Measurements from ENCODE around the gene OR14C36. TPM values are rescaled to one million over a fixed set of nuclear protein-coding genes. Genes with fewer than 3 reads are reported as not detected.

The OR14C36 gene
- total and polyA plus RNA-seq, 8 donors: not detected

DNA sequence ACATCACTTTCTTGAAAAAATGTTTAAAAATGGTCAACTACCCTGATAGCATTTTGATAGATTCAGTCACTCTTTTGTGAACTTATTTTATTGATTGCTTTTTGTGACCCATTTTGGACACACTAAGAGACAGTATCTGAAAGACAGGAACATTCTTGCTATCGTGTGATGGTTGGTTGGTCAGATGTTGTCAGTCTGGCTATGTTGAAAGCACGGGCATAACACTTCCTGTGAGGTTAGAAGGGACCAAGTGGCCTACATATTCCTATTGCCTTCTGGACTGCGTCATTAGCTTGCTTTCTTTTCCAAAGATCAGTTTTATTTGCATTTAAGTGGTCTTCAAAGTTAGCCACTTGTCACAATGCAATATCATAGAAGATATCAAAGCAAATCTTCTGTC, 28.3 kb downstream of the OR14C36 start:
- TF ChIP-seq POLR2AphosphoS5 (IDR thresholded peaks at IDR 0.05): no peak
- WGBS, 5 donors: 48 to 66% (median 60%) methylated on average over 3 of the region's 3 CpGs

DNA sequence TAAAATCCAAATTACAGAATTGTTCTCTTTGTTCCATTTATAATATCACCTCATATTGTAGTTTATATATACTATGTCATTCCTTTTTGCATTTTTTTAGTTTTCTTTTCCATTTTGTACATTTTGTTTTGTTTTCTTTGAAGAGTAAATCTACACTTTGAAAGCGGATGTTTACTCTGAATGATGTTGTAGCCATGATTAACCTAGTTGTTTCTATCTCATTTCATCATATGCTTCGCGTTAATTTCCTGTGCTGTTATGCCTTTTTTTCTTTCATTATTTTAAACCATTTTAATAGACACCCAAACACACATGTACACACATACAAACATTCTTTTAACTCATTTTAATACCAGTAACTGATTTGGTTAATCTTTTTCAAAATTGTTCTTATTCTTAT, 32.3 kb downstream of the OR14C36 start:
- H3K4me1 ChIP-seq: no peaks in the 10 kb centered on the region
- TF ChIP-seq POLR2AphosphoS5 (IDR thresholded peaks at IDR 0.05) (no peak), POLR2A (IDR thresholded peaks at IDR 0.05) (no peak), EP300 (IDR thresholded peaks at IDR 0.05) (no peak)
- TF ChIP-seq, protein P1, sequence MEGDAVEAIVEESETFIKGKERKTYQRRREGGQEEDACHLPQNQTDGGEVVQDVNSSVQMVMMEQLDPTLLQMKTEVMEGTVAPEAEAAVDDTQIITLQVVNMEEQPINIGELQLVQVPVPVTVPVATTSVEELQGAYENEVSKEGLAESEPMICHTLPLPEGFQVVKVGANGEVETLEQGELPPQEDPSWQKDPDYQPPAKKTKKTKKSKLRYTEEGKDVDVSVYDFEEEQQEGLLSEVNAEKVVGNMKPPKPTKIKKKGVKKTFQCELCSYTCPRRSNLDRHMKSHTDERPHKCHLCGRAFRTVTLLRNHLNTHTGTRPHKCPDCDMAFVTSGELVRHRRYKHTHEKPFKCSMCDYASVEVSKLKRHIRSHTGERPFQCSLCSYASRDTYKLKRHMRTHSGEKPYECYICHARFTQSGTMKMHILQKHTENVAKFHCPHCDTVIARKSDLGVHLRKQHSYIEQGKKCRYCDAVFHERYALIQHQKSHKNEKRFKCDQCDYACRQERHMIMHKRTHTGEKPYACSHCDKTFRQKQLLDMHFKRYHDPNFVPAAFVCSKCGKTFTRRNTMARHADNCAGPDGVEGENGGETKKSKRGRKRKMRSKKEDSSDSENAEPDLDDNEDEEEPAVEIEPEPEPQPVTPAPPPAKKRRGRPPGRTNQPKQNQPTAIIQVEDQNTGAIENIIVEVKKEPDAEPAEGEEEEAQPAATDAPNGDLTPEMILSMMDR (IDR thresholded peaks at IDR 0.05): no peak
- intact Hi-C loops (cut with DNase I; ENCODE audit: low total_unique reads): no loop called here
- H3K27ac ChIP-seq: no peak overlapping the region
- no peaks in the 10 kb centered on the region for H3K36me3 ChIP-seq
- WGBS, 5 donors: 83 to 88% (median 87%) methylated on average over 3 of the region's 3 CpGs
- H3K4me3 ChIP-seq: no peak overlapping the region
- H3K9me3 ChIP-seq: no peaks in the 10 kb centered on the region
- no peak for DNase-seq
- H3K27me3 ChIP-seq: no peaks in the 10 kb centered on the region

More for the DNA sequence above, 28.3 kb downstream of the OR14C36 start:
- intact Hi-C loops (cut with DNase I; ENCODE audit: low total_unique reads): no loop called here
- H3K36me3 ChIP-seq: no peaks in the 10 kb centered on the region
- H3K9me3 ChIP-seq: peaks cover 0 to 4% (median 0%) of the 10 kb centered on the region in 4 donors
- H3K27me3 ChIP-seq: no peaks in the 10 kb centered on the region
- H3K27ac ChIP-seq: no peak overlapping the region
- H3K4me1 ChIP-seq: no peaks in the 10 kb centered on the region
- no peak overlapping the region for H3K4me3 ChIP-seq
- no peak for DNase-seq

DNA sequence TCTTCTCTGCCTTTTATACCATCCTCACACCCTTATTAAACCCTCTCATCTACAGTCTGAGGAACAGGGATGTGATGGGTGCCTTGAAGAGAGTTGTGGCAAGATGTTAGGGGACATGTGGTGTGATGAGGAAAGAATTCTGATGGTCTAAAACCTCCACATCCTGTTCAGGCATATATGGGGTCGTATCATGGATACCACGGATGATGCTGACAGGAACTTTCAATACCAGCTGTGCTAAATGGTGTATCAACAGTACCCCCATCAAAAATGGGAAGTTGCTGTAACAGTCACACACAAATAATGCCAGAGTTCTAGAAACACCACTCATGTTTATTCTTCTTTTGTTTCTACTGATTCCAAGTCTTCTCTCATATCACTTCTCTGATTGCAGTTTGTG, 39.9 kb downstream of the OR14C36 start:
- H3K9me3 ChIP-seq: no peaks in the 10 kb centered on the region
- no peaks in the 10 kb centered on the region for H3K4me1 ChIP-seq
- no peak overlapping the region for H3K27ac ChIP-seq
- no peaks in the 10 kb centered on the region for H3K36me3 ChIP-seq
- TF ChIP-seq, protein P1 (IDR thresholded peaks at IDR 0.05): no peak
- TF ChIP-seq POLR2AphosphoS5 (IDR thresholded peaks at IDR 0.05) (no peak), EP300 (IDR thresholded peaks at IDR 0.05) (no peak), POLR2A (IDR thresholded peaks at IDR 0.05) (no peak)
- H3K4me3 ChIP-seq: no peak overlapping the region
- WGBS, 5 donors: 53 to 71% (median 58%) methylated on average over 2 of the region's 2 CpGs
- DNase-seq: no peak
- H3K27me3 ChIP-seq: no peaks in the 10 kb centered on the region
- intact Hi-C loops (cut with DNase I; ENCODE audit: low total_unique reads): no loop called here

- intact Hi-C loops (cut with DNase I; ENCODE audit: low total_unique reads): no loop called here
- no peak for DNase-seq
These were observed 44.5 kb downstream of the OR14C36 start for GRCh38 chr1:248393050-248393449.

More at GRCh38 chr1:248393050-248393449, 44.5 kb downstream of the OR14C36 start:
- Histone ChIP-seq H3K9me3 (peaks cover 0 to 3% (median 0%) of the 10 kb centered on the region in 4 donors), H3K4me3 (no peak overlapping the region), H3K27me3 (no peaks in the 10 kb centered on the region), H3K4me1 (no peaks in the 10 kb centered on the region), H3K36me3 (no peaks in the 10 kb centered on the region), H3K27ac (no peak overlapping the region)
- TF ChIP-seq, protein P1 (IDR thresholded peaks at IDR 0.05): no peak
- 29 to 61% (median 46%) methylated on average over 2 of the region's 2 CpGs for WGBS, 5 donors

Other genes starting within 250 kb of the OR14C36 start
- gene OR2M5, start 203.6 kb upstream of the OR14C36 start, total RNA-seq: not detected
- gene OR2M5, start 203.6 kb upstream of the OR14C36 start, polyA plus RNA-seq: not detected
- gene OR2M2, start 174.0 kb upstream of the OR14C36 start, total RNA-seq: not detected
- not detected for gene OR2M2, start 174.0 kb upstream of the OR14C36 start, polyA plus RNA-seq
- under 1 TPM in 1 of 5 donors, not detected in 4; 0.45 TPM for gene OR2M3, start 151.5 kb upstream of the OR14C36 start, total RNA-seq
- not detected for gene OR2M3, start 151.5 kb upstream of the OR14C36 start, polyA plus RNA-seq
- not detected for gene OR2M4, start 117.4 kb upstream of the OR14C36 start, total RNA-seq
- gene OR2M4, start 117.4 kb upstream of the OR14C36 start, polyA plus RNA-seq: not detected
- not detected for gene OR2T33, start 70.8 kb upstream of the OR14C36 start, total RNA-seq
- not detected for gene OR2T33, start 70.8 kb upstream of the OR14C36 start, polyA plus RNA-seq
- not detected for gene OR2T12, start 45.4 kb upstream of the OR14C36 start, total RNA-seq
- gene OR2T12, start 45.4 kb upstream of the OR14C36 start, polyA plus RNA-seq: not detected
- not detected for gene OR2M7, start 24.2 kb upstream of the OR14C36 start, total RNA-seq
- not detected for gene OR2M7, start 24.2 kb upstream of the OR14C36 start, polyA plus RNA-seq
- gene OR2T4, start 12.9 kb downstream of the OR14C36 start, total RNA-seq: not detected
- not detected for gene OR2T4, start 12.9 kb downstream of the OR14C36 start, polyA plus RNA-seq
- under 1 TPM in 1 of 5 donors, not detected in 4; under 0.01 TPM for gene OR2T6, start 27.0 kb downstream of the OR14C36 start, total RNA-seq
- not detected for gene OR2T6, start 27.0 kb downstream of the OR14C36 start, polyA plus RNA-seq
- not detected for gene OR2T1, start 54.3 kb downstream of the OR14C36 start, total RNA-seq
- not detected for gene OR2T1, start 54.3 kb downstream of the OR14C36 start, polyA plus RNA-seq
- not detected for gene OR2T2, start 96.9 kb downstream of the OR14C36 start, total RNA-seq
- gene OR2T2, start 96.9 kb downstream of the OR14C36 start, polyA plus RNA-seq: not detected
- not detected for gene OR2T3, start 124.6 kb downstream of the OR14C36 start, total RNA-seq
- gene OR2T3, start 124.6 kb downstream of the OR14C36 start, polyA plus RNA-seq: not detected
- not detected for gene OR2T5, start 139.8 kb downstream of the OR14C36 start, total RNA-seq
- gene OR2T5, start 139.8 kb downstream of the OR14C36 start, polyA plus RNA-seq: not detected
- gene OR2G6, start 159.3 kb downstream of the OR14C36 start, total RNA-seq: not detected
- gene OR2G6, start 159.3 kb downstream of the OR14C36 start, polyA plus RNA-seq: not detected
- not detected for gene OR2T29, start 214.0 kb downstream of the OR14C36 start, total RNA-seq
- not detected for gene OR2T29, start 214.0 kb downstream of the OR14C36 start, polyA plus RNA-seq
- gene OR2T34, start 226.0 kb downstream of the OR14C36 start, total RNA-seq: not detected
- gene OR2T34, start 226.0 kb downstream of the OR14C36 start, polyA plus RNA-seq: not detected
- not detected for gene OR2T10, start 248.9 kb downstream of the OR14C36 start, total RNA-seq
- not detected for gene OR2T10, start 248.9 kb downstream of the OR14C36 start, polyA plus RNA-seq

All from stomach (tissue), 9 donors.